Loucy (cell line): ENCODE data around the gene QSOX1.

Source experiments
- H2AFZ ChIP-seq: fragments of 200-600 bp; sonication (generic); 2 replicates; pipeline ENCODE4 v1.6.0; 2016; ENCODE audit warnings: antibody characterized with exemption, mild to moderate bottlenecking, low read length, moderate library complexity
- H3F3A ChIP-seq: fragments of 200-600 bp; 2 replicates; pipeline ENCODE4 v1.6.0; 2016; ENCODE audit warnings: antibody characterized with exemption, low read depth, mild to moderate bottlenecking
- H3K27me3 ChIP-seq: fragments of 200-600 bp; sonication (generic); 2 replicates; pipeline ENCODE4 v1.6.1; 2014; ENCODE audit warnings: low read length, mild to moderate bottlenecking; ENCODE audit not compliant: insufficient read depth, poor library complexity, severe bottlenecking
- H3K36me3 ChIP-seq: fragments of 200-600 bp; sonication (generic); 2 replicates; pipeline ENCODE4 v1.6.1; 2016; ENCODE audit warnings: low read length; ENCODE audit not compliant: insufficient read depth
- H3K4me1 ChIP-seq: fragments of 200-600 bp; sonication (generic); 2 replicates; pipeline ENCODE4 v1.5.1; 2014; ENCODE audit warnings: low read length, mild to moderate bottlenecking; ENCODE audit not compliant: insufficient read depth, poor library complexity, severe bottlenecking
- H3K4me2 ChIP-seq: fragments of 200-600 bp; sonication (generic); 2 replicates; pipeline ENCODE4 v1.6.0; 2014; ENCODE audit warnings: antibody characterized with exemption, low read length, low read depth, mild to moderate bottlenecking; ENCODE audit not compliant: poor library complexity, severe bottlenecking
- H3K4me3 ChIP-seq: fragments of 200-600 bp; sonication (generic); 2 replicates; pipeline ENCODE4 v1.5.1; 2014; ENCODE audit warnings: low read length, mild to moderate bottlenecking, mixed read lengths; ENCODE audit not compliant: poor library complexity, severe bottlenecking
- H3K79me2 ChIP-seq: fragments of 200-600 bp; sonication (generic); 2 replicates; pipeline ENCODE4 v1.6.1; 2014; ENCODE audit warnings: low read length; ENCODE audit not compliant: insufficient read depth
- H3K9ac ChIP-seq: fragments of 200-600 bp; sonication (generic); 2 replicates; pipeline ENCODE4 v1.6.0; 2014; ENCODE audit warnings: mild to moderate bottlenecking, low read depth, low read length, moderate library complexity; ENCODE audit not compliant: poor library complexity, severe bottlenecking
- H3K9me2 ChIP-seq: fragments of 200-600 bp; sonication (generic); replicated peaks from 2 replicates; pipeline ENCODE4 v1.6.1; 2016; ENCODE audit warnings: low read depth, low read length, mixed read lengths
- H3K9me3 ChIP-seq: fragments of 200-600 bp; sonication (generic); 2 replicates; pipeline ENCODE4 v1.6.1; 2014; ENCODE audit warnings: mild to moderate bottlenecking, antibody characterized with exemption, low read length, low read depth; ENCODE audit not compliant: insufficient read depth
- H4K20me1 ChIP-seq: fragments of 200-600 bp; sonication (generic); 2 replicates; pipeline ENCODE4 v1.6.0; 2014; ENCODE audit warnings: antibody characterized with exemption, low read length, mild to moderate bottlenecking; ENCODE audit not compliant: insufficient read depth, poor library complexity, severe bottlenecking
- EZH2phosphoT487 ChIP-seq: fragments of 200-600 bp; IDR thresholded peaks from 2 replicates; pipeline ENCODE4 v1.6.1; 2018; ENCODE audit warnings: antibody characterized with exemption, mild to moderate bottlenecking, moderate library complexity, borderline replicate concordance
- TF ChIP-seq, protein P1 (sequence below): fragments of 200-600 bp; sonication (generic); conservative IDR thresholded peaks from 2 replicates; pipeline ENCODE4 v1.5.1; 2014; ENCODE audit warnings: mild to moderate bottlenecking, antibody characterized with exemption, low read length

QSOX1 gene

DNA sequence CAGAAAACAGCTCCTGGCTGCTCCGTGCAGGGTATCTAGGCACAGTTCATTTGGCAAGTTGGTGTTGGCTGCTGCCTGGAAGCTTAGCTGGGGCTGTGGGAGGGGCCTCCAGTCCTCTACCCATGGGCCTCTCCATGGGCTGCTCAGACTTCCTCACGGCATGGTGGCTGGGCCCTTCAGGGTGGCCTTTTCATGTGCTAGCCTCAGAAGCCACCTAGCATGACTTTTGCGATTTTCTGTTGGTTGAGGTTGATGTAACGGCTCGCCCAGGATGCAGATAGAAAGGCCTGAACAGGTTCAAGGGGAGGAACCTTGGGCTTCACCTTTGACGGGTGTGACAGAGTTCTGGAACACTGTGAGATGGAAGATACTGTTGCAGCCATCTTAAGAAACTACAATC, 49.6 kb downstream of the QSOX1 start:
- Histone ChIP-seq H3K9me2 (no peaks in the 10 kb centered on the region), H3K79me2 (0 out of 2 replicates have a peak, but pooled peaks cover under 1% of the 10 kb centered on the region), H3K9me3 (no peaks in the 10 kb centered on the region), H3K9ac (no peak overlapping the region), H3K4me1 (peaks cover 8% of the 10 kb centered on the region), H3K27me3 (no peaks in the 10 kb centered on the region), H3K36me3 (no peaks in the 10 kb centered on the region; the same call in 1 of the 2 replicates), H3F3A (no peaks in the 10 kb centered on the region), H2AFZ (no peak overlapping the region), H3K4me3 (no peak overlapping the region), H4K20me1 (no peaks in the 10 kb centered on the region), H3K4me2 (no peak overlapping the region)
- TF ChIP-seq, protein P1, sequence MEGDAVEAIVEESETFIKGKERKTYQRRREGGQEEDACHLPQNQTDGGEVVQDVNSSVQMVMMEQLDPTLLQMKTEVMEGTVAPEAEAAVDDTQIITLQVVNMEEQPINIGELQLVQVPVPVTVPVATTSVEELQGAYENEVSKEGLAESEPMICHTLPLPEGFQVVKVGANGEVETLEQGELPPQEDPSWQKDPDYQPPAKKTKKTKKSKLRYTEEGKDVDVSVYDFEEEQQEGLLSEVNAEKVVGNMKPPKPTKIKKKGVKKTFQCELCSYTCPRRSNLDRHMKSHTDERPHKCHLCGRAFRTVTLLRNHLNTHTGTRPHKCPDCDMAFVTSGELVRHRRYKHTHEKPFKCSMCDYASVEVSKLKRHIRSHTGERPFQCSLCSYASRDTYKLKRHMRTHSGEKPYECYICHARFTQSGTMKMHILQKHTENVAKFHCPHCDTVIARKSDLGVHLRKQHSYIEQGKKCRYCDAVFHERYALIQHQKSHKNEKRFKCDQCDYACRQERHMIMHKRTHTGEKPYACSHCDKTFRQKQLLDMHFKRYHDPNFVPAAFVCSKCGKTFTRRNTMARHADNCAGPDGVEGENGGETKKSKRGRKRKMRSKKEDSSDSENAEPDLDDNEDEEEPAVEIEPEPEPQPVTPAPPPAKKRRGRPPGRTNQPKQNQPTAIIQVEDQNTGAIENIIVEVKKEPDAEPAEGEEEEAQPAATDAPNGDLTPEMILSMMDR, result no peak
- no peak for TF ChIP-seq EZH2phosphoT487

- Histone ChIP-seq H4K20me1 (no peaks in the 10 kb centered on the region), H3K9ac (no peak overlapping the region), H3K4me2 (no peak overlapping the region), H3K4me1 (peaks cover 8% of the 10 kb centered on the region), H3K79me2 (no peaks in the 10 kb centered on the region), H3K9me2 (no peaks in the 10 kb centered on the region), H3K4me3 (no peak overlapping the region), H3F3A (no peaks in the 10 kb centered on the region), H3K36me3 (no peaks in the 10 kb centered on the region), H3K9me3 (no peaks in the 10 kb centered on the region), H2AFZ (no peak overlapping the region), H3K27me3 (no peaks in the 10 kb centered on the region)
- TF ChIP-seq EZH2phosphoT487, result no peak
- TF ChIP-seq, protein P1, result no peak
Measured at GRCh38 chr1:180206581-180206980, 51.9 kb downstream of the QSOX1 start.

DNA sequence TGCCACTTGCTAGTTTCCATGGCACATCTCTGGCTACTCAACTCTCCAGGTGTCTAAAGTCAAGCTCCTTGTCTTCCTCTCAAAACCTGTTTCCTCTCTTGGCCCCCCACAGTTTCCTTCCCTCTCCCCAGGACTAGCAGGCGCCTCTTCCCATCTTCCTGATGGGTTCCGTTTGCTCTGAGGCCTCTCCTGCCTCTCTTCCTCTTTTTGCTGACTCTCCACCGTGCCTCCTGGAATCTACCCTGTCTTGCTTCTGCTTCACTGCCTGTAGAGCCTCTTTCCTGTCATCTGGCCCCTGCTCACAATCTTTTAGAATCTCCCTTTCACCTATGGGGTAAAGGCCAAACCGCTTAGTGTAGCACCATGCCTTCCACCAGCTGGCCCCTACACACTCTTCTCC, 53.6 kb downstream of the QSOX1 start:
- no peak overlapping the region for H3K4me2 ChIP-seq
- no peak overlapping the region for H3K9ac ChIP-seq
- no peak overlapping the region for H2AFZ ChIP-seq
- no peaks in the 10 kb centered on the region for H4K20me1 ChIP-seq
- H3F3A ChIP-seq, result no peaks in the 10 kb centered on the region
- H3K4me3 ChIP-seq, result no peak overlapping the region
- no peaks in the 10 kb centered on the region for H3K27me3 ChIP-seq
- H3K4me1 ChIP-seq, result peaks cover 17% of the 10 kb centered on the region
- no peaks in the 10 kb centered on the region for H3K9me2 ChIP-seq
- no peak for TF ChIP-seq EZH2phosphoT487
- TF ChIP-seq, protein P1, result no peak
- H3K9me3 ChIP-seq, result no peaks in the 10 kb centered on the region
- no peaks in the 10 kb centered on the region for H3K36me3 ChIP-seq
- H3K79me2 ChIP-seq, result no peaks in the 10 kb centered on the region
